ENCODE results near the gene TNRC6A. TPM values are rescaled to one million over a fixed set of nuclear protein-coding genes. Genes with fewer than 3 reads are reported as not detected.

TNRC6A gene
- total and polyA plus RNA-seq, 9 of the 15 experiments (the other 6 are each of a cell fraction or from before 2014, with no cell fraction given): 3.4 to 32.1 (median 26.6) TPM

DNA sequence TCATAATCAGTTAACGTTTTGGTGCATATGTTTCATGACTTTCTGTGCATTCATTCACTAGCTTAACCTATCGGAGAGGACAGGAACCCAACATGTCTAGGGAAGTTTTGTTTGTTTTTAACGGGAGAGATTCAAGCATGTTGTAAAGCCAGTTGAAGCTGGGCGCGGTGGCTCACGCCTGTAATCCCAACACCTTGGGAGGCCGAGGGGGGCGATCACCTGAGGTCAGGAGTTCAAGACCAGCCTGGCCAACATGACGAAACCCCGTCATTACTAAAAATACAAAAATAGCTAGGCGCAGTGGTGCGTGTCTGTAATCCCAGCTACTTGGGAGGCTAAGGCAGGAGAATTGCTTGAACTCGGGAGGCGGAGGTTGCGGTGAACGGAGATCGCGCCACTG is 1.4 kb upstream of the TNRC6A start:
- DNase-seq (ENCODE audit: extremely low read depth in 1 of 4, low spot score in 3 of 4): no peak
- Histone ChIP-seq H3K9me3 (replicated peaks; ENCODE audit: control insufficient read depth, insufficient read depth, low read depth, low read length) (no peaks in the 10 kb centered on the region), H3K79me2 (ENCODE audit: control insufficient read depth, insufficient read depth, low read length) (peaks cover 37% of the 10 kb centered on the region), H3K4me2 (ENCODE audit: insufficient read depth, low read length) (no peak overlapping the region), H2AFZ (ENCODE audit: low read depth, low read length) (no peak overlapping the region), H3K36me3 (ENCODE audit: control insufficient read depth, insufficient read depth, low read length) (peaks cover 22% of the 10 kb centered on the region), H3K9ac (ENCODE audit: insufficient read depth in 1 of 2, low read depth in 2 of 2, low read length in 2 of 2) (no peak overlapping the region), H3K4me1 (replicated peaks in 1 of 2; ENCODE audit: control insufficient read depth in 2 of 2, insufficient read depth in 2 of 2, low read length in 2 of 2) (peaks cover 0 to 12% of the 10 kb centered on the region in 2 experiments; a peak in 3 of 5 replicates), H3K27ac (ENCODE audit: extremely low read depth, low read depth, low read length) (no peak overlapping the region), H3K4me3 (no peak overlapping the region), H3K27me3 (ENCODE audit: control insufficient read depth in 2 of 2, insufficient read depth in 2 of 2, low read length in 2 of 2) (no peaks in the 10 kb centered on the region), H4K20me1 (replicated peaks; ENCODE audit: control insufficient read depth, insufficient read depth, low read length) (no peaks in the 10 kb centered on the region), H3K9me1 (ENCODE audit: control insufficient read depth, insufficient read depth, low read length) (no peaks in the 10 kb centered on the region)
- TF ChIP-seq, protein P1, sequence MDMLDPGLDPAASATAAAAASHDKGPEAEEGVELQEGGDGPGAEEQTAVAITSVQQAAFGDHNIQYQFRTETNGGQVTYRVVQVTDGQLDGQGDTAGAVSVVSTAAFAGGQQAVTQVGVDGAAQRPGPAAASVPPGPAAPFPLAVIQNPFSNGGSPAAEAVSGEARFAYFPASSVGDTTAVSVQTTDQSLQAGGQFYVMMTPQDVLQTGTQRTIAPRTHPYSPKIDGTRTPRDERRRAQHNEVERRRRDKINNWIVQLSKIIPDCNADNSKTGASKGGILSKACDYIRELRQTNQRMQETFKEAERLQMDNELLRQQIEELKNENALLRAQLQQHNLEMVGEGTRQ (CRISPR knock-in tag; IDR thresholded peaks at IDR 0.05): no peak
- TF ChIP-seq KLF6 (CRISPR knock-in tag; IDR thresholded peaks at IDR 0.05; ENCODE audit: borderline replicate concordance) (no peak), ZNF140 (CRISPR knock-in tag; IDR thresholded peaks at IDR 0.05) (no peak), U2AF1 (optimal IDR thresholded peaks at IDR 0.05; ENCODE audit: low read depth, low read length) (no peak), EGR1 (conservative IDR thresholded peaks at IDR 0.05) (no peak), SMAD3 (CRISPR knock-in tag; conservative IDR thresholded peaks at IDR 0.05) (no peak), POLR2B (IDR thresholded peaks at IDR 0.05; ENCODE audit: low read depth, partially characterized antibody) (no peak), GATAD2B (IDR thresholded peaks at IDR 0.05; ENCODE audit: borderline replicate concordance) (no peak)
- TF ChIP-seq, protein P2, sequence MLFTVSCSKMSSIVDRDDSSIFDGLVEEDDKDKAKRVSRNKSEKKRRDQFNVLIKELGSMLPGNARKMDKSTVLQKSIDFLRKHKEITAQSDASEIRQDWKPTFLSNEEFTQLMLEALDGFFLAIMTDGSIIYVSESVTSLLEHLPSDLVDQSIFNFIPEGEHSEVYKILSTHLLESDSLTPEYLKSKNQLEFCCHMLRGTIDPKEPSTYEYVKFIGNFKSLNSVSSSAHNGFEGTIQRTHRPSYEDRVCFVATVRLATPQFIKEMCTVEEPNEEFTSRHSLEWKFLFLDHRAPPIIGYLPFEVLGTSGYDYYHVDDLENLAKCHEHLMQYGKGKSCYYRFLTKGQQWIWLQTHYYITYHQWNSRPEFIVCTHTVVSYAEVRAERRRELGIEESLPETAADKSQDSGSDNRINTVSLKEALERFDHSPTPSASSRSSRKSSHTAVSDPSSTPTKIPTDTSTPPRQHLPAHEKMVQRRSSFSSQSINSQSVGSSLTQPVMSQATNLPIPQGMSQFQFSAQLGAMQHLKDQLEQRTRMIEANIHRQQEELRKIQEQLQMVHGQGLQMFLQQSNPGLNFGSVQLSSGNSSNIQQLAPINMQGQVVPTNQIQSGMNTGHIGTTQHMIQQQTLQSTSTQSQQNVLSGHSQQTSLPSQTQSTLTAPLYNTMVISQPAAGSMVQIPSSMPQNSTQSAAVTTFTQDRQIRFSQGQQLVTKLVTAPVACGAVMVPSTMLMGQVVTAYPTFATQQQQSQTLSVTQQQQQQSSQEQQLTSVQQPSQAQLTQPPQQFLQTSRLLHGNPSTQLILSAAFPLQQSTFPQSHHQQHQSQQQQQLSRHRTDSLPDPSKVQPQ (CRISPR knock-in tag; IDR thresholded peaks at IDR 0.05; ENCODE audit: borderline replicate concordance): no peak
- TF ChIP-seq, protein P3, sequence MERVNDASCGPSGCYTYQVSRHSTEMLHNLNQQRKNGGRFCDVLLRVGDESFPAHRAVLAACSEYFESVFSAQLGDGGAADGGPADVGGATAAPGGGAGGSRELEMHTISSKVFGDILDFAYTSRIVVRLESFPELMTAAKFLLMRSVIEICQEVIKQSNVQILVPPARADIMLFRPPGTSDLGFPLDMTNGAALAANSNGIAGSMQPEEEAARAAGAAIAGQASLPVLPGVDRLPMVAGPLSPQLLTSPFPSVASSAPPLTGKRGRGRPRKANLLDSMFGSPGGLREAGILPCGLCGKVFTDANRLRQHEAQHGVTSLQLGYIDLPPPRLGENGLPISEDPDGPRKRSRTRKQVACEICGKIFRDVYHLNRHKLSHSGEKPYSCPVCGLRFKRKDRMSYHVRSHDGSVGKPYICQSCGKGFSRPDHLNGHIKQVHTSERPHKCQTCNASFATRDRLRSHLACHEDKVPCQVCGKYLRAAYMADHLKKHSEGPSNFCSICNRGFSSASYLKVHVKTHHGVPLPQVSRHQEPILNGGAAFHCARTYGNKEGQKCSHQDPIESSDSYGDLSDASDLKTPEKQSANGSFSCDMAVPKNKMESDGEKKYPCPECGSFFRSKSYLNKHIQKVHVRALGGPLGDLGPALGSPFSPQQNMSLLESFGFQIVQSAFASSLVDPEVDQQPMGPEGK (CRISPR knock-in tag; IDR thresholded peaks at IDR 0.05; ENCODE audit: borderline replicate concordance): no peak
- in situ Hi-C loops (cut with MboI) (no loop called here), intact Hi-C loops (cut with micrococcal nuclease) (no loop called here)
- ChIA-PET CTCF (ENCODE audit: low intra/inter-chr PET ratio) (no interaction called here), POLR2A (interaction anchor here (1.0 to 1.4 kb wide), 2 partner anchors 9 to 213 kb away, joined by 5 read pairs; no protein-coding TSS in a partner anchor)
- ATAC-seq: no peak
- no peak for FAIRE-seq
- WGBS (ENCODE audit: insufficient coverage, low coverage, missing lambda C conversion rate): 76% methylated on average over 13 of the region's 18 CpGs
- no TSS peak for BruUV-seq (replicated peaks)
